Measurements from ENCODE around the gene STAC2. TPM values are rescaled to one million over a fixed set of nuclear protein-coding genes. Genes with fewer than 3 reads are reported as not detected.
A peak's percentile ranks its signal among the peaks of the same experiment; 100 is the strongest.

Gene STAC2
- total RNA-seq, 1 experiment from 2014 or later: not detected

DNA sequence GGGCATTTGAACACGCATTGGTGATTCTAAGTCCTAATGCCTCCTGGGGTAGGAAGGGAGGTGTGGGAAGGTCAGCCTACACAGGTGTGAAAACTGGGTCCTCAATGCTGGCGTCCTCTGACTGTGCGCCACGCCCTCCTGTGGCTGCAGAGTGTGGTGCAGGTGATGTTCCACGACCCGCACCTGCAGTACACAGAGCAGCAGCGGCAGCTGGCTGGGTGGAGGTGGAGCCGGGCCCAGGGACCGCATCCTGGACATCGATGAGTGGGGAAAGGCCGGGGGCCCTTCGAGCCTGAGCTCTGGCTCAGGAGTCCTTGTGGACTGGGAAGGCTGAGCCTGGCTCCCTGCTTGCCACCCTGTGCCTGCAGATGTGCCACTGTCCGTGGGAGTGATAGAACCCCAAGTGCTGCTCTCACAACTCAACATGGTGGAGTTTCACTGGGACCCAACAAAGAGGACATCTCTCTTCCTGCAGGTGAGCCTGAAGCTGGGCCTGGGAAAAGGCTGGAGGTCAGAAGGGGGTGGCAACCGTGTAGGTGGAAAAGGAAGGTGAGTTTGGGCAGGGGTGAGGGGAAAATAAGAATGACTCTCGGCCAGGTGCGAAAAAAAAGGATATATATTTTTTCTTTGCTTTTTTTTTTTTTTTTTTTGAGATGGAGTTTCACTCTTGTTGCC is 14.0 kb upstream of the STAC2 start:
- Mint-ChIP-seq H3K27me3 (ENCODE audit: unreplicated experiment) (peaks cover 15% of the 10 kb centered on the region), H3K36me3 (ENCODE audit: insufficient read depth, unreplicated experiment) (peaks cover 17% of the 10 kb centered on the region), H3K27ac (ENCODE audit: unreplicated experiment) (no peak overlapping the region), H3K4me3 (ENCODE audit: low read depth, unreplicated experiment) (no peak overlapping the region), H3K9me3 (ENCODE audit: low read depth, unreplicated experiment) (no peaks in the 10 kb centered on the region), H3K4me1 (ENCODE audit: low read depth, unreplicated experiment) (peaks cover 36% of the 10 kb centered on the region)
- intact Hi-C loops (cut with micrococcal nuclease; ENCODE audit: unreplicated experiment): loop anchor here (1.0 kb wide), 1 partner anchor 32 kb away; no protein-coding TSS in a partner anchor
- CTCF ChIA-PET: interaction anchor here (0.7 to 5.6 kb wide), 6 partner anchors 33 to 257 kb away, joined by 3 to 165 read pairs (median 9); partner anchors contain the start of gene RPL19
- BruUV-seq (replicated peaks): no TSS peak
- DNase-seq: peak; percentile 95
- TF ChIP-seq, protein P1, sequence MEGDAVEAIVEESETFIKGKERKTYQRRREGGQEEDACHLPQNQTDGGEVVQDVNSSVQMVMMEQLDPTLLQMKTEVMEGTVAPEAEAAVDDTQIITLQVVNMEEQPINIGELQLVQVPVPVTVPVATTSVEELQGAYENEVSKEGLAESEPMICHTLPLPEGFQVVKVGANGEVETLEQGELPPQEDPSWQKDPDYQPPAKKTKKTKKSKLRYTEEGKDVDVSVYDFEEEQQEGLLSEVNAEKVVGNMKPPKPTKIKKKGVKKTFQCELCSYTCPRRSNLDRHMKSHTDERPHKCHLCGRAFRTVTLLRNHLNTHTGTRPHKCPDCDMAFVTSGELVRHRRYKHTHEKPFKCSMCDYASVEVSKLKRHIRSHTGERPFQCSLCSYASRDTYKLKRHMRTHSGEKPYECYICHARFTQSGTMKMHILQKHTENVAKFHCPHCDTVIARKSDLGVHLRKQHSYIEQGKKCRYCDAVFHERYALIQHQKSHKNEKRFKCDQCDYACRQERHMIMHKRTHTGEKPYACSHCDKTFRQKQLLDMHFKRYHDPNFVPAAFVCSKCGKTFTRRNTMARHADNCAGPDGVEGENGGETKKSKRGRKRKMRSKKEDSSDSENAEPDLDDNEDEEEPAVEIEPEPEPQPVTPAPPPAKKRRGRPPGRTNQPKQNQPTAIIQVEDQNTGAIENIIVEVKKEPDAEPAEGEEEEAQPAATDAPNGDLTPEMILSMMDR (IDR thresholded peaks at IDR 0.05; ENCODE audit: unreplicated experiment): peak; percentile 99

DNA sequence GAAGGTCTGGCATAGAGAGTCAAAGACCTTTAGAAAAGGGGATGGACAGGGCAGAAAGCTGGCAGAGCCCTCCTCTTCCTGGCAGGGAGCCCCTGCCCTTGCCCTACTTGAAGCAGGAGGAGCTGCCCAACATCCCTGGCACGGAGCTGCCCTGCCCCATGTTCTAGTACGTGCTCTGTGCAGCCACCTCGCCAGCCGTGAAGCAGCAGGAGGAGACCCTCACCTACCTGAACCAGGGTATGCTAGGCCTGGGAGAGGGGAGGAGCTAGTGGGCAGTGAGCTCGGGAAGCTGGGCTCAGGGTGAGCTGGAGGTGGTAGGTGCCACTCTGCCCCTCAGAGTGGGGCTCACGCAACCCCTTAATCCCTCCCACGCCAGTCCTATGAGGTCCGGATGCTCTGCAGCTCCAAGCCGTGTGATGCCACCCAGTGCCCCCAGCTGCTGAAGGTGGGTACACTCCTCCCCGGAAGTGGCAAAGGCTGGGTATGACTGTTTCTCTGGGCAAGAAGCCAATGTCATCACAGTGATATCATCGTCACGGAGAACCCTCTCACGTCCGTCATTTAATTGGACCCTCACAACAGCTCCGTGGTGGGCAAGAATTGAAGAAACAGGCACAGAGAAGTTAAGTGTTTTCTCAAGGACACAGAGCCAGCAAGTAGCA is 12.7 kb upstream of the STAC2 start:
- H3K36me3 Mint-ChIP-seq (ENCODE audit: insufficient read depth, unreplicated experiment): peaks cover 10% of the 10 kb centered on the region
- no TSS peak for BruUV-seq (replicated peaks)
- peak overlapping the region; percentile 46 for H3K4me3 Mint-ChIP-seq (ENCODE audit: low read depth, unreplicated experiment)
- H3K27me3 Mint-ChIP-seq (ENCODE audit: unreplicated experiment): peaks cover 13% of the 10 kb centered on the region
- peak overlapping the region; percentile 81 for H3K27ac Mint-ChIP-seq (ENCODE audit: unreplicated experiment)
- intact Hi-C loops (cut with micrococcal nuclease; ENCODE audit: unreplicated experiment): no loop called here
- peak; percentile 97 for DNase-seq
- TF ChIP-seq, protein P1 (IDR thresholded peaks at IDR 0.05; ENCODE audit: unreplicated experiment): peak; percentile 16
- no peaks in the 10 kb centered on the region for H3K9me3 Mint-ChIP-seq (ENCODE audit: low read depth, unreplicated experiment)
- peaks cover 36% of the 10 kb centered on the region for H3K4me1 Mint-ChIP-seq (ENCODE audit: low read depth, unreplicated experiment)
- CTCF ChIA-PET: interaction anchor here (0.5 to 5.6 kb wide), 36 partner anchors 8 to 1036 kb away, joined by 3 to 165 read pairs (median 4); partner anchors contain the start of genes ARL5C, FBXL20, MED1 and RPL19

DNA sequence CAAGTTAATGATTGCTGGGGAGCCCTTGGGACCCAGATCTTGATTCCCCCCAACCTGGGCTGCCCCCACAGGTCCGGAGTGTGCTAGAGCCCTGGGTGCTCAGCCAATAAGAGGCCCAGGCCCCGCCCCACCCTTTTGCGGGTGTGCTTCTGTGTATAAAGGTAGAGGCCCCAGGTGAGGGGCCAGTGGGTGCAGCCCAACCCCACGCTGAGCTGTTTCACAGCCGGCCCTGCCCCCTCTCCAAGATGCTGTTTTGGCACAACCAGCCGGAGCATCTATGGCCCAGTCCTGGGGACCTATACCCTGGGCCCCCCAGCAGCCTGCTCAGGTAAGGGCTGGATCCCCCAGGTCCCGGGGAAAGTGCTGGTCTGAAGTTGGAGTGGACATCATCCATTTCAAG is 11.8 kb upstream of the STAC2 start:
- H3K27me3 Mint-ChIP-seq (ENCODE audit: unreplicated experiment): peaks cover 13% of the 10 kb centered on the region
- H3K27ac Mint-ChIP-seq (ENCODE audit: unreplicated experiment): no peak overlapping the region
- H3K4me3 Mint-ChIP-seq (ENCODE audit: low read depth, unreplicated experiment): no peak overlapping the region
- TF ChIP-seq, protein P1 (IDR thresholded peaks at IDR 0.05; ENCODE audit: unreplicated experiment): no peak
- intact Hi-C loops (cut with micrococcal nuclease; ENCODE audit: unreplicated experiment): no loop called here
- peaks cover 36% of the 10 kb centered on the region for H3K4me1 Mint-ChIP-seq (ENCODE audit: low read depth, unreplicated experiment)
- H3K9me3 Mint-ChIP-seq (ENCODE audit: low read depth, unreplicated experiment): no peaks in the 10 kb centered on the region
- no peak for DNase-seq
- H3K36me3 Mint-ChIP-seq (ENCODE audit: insufficient read depth, unreplicated experiment): peaks cover 10% of the 10 kb centered on the region
- CTCF ChIA-PET: interaction anchor here (1.0 to 5.6 kb wide), 21 partner anchors 8 to 255 kb away, joined by 3 to 165 read pairs (median 10); partner anchors contain the start of genes ARL5C and RPL19
- BruUV-seq (replicated peaks): no TSS peak

DNA sequence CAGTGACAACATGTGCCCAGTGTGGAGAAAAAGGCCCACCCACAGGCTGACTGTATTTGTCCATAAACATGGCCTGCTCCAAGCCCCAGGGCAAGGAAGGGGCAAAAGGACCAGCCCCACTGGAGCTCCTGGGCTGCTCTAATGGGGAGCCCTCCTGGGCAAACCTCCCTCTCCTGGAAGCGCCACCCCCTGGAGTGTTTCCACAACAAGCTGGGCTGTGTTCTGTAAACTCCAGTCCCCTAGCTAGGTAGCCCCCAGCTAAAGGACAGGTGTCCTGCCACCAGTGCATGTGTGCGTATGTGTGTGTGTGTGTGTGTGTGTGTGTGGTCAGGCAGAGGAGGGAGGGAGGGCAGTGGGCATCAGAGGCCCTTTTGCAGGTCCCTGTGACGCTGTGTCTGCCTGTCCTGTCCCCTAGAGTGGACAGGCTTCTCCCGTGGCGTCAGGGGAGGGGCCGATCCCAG is 11.3 kb upstream of the STAC2 start:
- Mint-ChIP-seq H3K27me3 (ENCODE audit: unreplicated experiment) (peaks cover 16% of the 10 kb centered on the region), H3K4me3 (ENCODE audit: low read depth, unreplicated experiment) (no peak overlapping the region), H3K9me3 (ENCODE audit: low read depth, unreplicated experiment) (no peaks in the 10 kb centered on the region), H3K4me1 (ENCODE audit: low read depth, unreplicated experiment) (peaks cover 41% of the 10 kb centered on the region), H3K27ac (ENCODE audit: unreplicated experiment) (no peak overlapping the region), H3K36me3 (ENCODE audit: insufficient read depth, unreplicated experiment) (peaks cover 10% of the 10 kb centered on the region)
- intact Hi-C loops (cut with micrococcal nuclease; ENCODE audit: unreplicated experiment): no loop called here
- TF ChIP-seq, protein P1 (IDR thresholded peaks at IDR 0.05; ENCODE audit: unreplicated experiment): peak; percentile 23
- DNase-seq: peak; percentile 67
- BruUV-seq (replicated peaks): no TSS peak
- CTCF ChIA-PET: interaction anchor here (0.6 to 5.6 kb wide), 13 partner anchors 8 to 79 kb away, joined by 3 to 165 read pairs (median 12); partner anchors contain the start of genes ARL5C and RPL19

Measured in Calu3 (cell line).